Kidney (tissue), 14 donors: ENCODE measurements around the gene PRDM16. TPM values are rescaled to one million over a fixed set of nuclear protein-coding genes. Genes with fewer than 3 reads are reported as not detected.

ENCODE experiments used
- DNase-seq, 5 donors: peaks; one replicate each; pipeline ENCODE4 v3.0.0-alpha.2; 2013 to 2020
- FAIRE-seq: peaks from 2 replicates; lab custom pipeline; 2012; peaks lifted over from hg19 to GRCh38; lab: Jason Lieb, UNC
- H3K27ac ChIP-seq, 2 donors: one replicate each; pipeline ENCODE4 v1.7.0; 2013; ENCODE audit warnings: low read depth in 2 of 2, low read length in 2 of 2, inconsistent platforms in 1 of 2
- H3K27me3 ChIP-seq: one replicate; pipeline ENCODE4 v1.7.1; 2013; ENCODE audit warnings: low read length, inconsistent platforms; ENCODE audit not compliant: control insufficient read depth, insufficient read depth
- H3K36me3 ChIP-seq, 3 donors: one replicate each; pipeline versions ENCODE4 v1.7.0 to v1.7.1; 2013; ENCODE audit warnings: low read length in 3 of 3, control low read depth in 1 of 3, inconsistent platforms in 1 of 3; ENCODE audit not compliant: insufficient read depth in 3 of 3, control insufficient read depth in 2 of 3
- H3K4me1 ChIP-seq, 3 donors: one replicate each; pipeline versions ENCODE4 v1.7.0 to v1.7.1; 2013; ENCODE audit warnings: low read length in 3 of 3, inconsistent platforms in 1 of 3, low read depth in 1 of 3; ENCODE audit not compliant: control insufficient read depth in 2 of 3, insufficient read depth in 2 of 3
- H3K4me3 ChIP-seq, 3 donors: one replicate each; pipeline versions ENCODE4 v1.7.0 to v1.8.1; 2013; ENCODE audit warnings: low read length in 3 of 3, control low read depth in 1 of 3, inconsistent platforms in 1 of 3
- H3K9ac ChIP-seq, 3 donors: one replicate each; pipeline versions ENCODE4 v1.7.0 to v1.7.1; 2013; ENCODE audit warnings: low read length in 3 of 3, control low read depth in 1 of 3, inconsistent platforms in 1 of 3
- H3K9me3 ChIP-seq, 3 donors: one replicate each; pipeline versions ENCODE4 v1.7.0 to v1.7.1; 2013; ENCODE audit warnings: low read length in 3 of 3, control low read depth in 1 of 3, inconsistent platforms in 1 of 3; ENCODE audit not compliant: control insufficient read depth in 2 of 3, insufficient read depth in 1 of 3
- CTCF ChIP-seq: IDR thresholded peaks from 3 replicates; pipeline ENCODE4 v1.5.1; 2012; ENCODE audit warnings: mild to moderate bottlenecking, moderate library complexity, borderline replicate concordance; ENCODE audit not compliant: insufficient read depth; ENCODE audit errors: extremely low read depth
- intact Hi-C: fragments of 100-400 bp; cut with DNase I; formaldehyde crosslinking; loops from one replicate; pipeline ENCODE4 v1.11.1; 2022
- polyA plus RNA-seq: library from polyadenylated mRNA; stranded (reverse); fragments of 350-450 nt; fragmentation: Illumina TruSeq; extraction: RNeasy Lipid Tissue Mini Kit (QIAGEN cat#74804); gene quantifications from one replicate; pipeline ENCODE4 v1.2.3, GENCODE V29; 2014; ENCODE audit warnings: low read depth, low replicate concordance; ENCODE audit not compliant: insufficient read depth
- total RNA-seq: library from RNA; stranded (reverse); fragmentation: NEBNext Ultra II Directional; extraction: Animal tissue kit (Norgen Biotek cat#: 25700); gene quantifications from one replicate; pipeline ENCODE4 v1.2.1, GENCODE V29; 2021
- donor health status: control.
- donor health status: control.
- donor health status: control.
- donor health status: control.
- donor health status: control.
- donor health status: DM: yes; HTN: yes; CAD: no.
- donor health status: Normal renal cell carcinoma (clear cell type).

PRDM16 gene
- total and polyA plus RNA-seq, 2 donors from 2014 or later, result 3.0 to 21.9 TPM

GRCh38 chr1:3219005-3219790 is 150.2 kb downstream of the PRDM16 start:
- DNase-seq (peak; percentile 60 to 86 (median 75)), FAIRE-seq (no peak)
- no peak overlapping the region for H3K4me3 ChIP-seq
- H3K27me3 ChIP-seq, result peaks cover 5% of the 10 kb centered on the region
- H3K9ac ChIP-seq, result peak overlapping the region in 1 of 3 donors; percentile 61
- intact Hi-C loops, result no loop called here
- TF ChIP-seq CTCF, result no peak
- no peaks in the 10 kb centered on the region for H3K9me3 ChIP-seq
- no peaks in the 10 kb centered on the region for H3K36me3 ChIP-seq
- peaks cover 0 to 50% (median 28%) of the 10 kb centered on the region in 3 donors for H3K4me1 ChIP-seq
- H3K27ac ChIP-seq, result peak overlapping the region; percentile 72 to 86

- no peak for TF ChIP-seq CTCF
- no peaks in the 10 kb centered on the region for H3K36me3 ChIP-seq
- H3K4me1 ChIP-seq, result peaks cover 0 to 48% (median 27%) of the 10 kb centered on the region in 3 donors
- H3K9ac ChIP-seq, result peak overlapping the region in 1 of 3 donors; percentile 61
- peak overlapping the region; percentile 69 to 72 for H3K27ac ChIP-seq
- FAIRE-seq, result no peak
- H3K27me3 ChIP-seq, result peaks cover 7% of the 10 kb centered on the region
- no peak overlapping the region for H3K4me3 ChIP-seq
- no peak for DNase-seq
- intact Hi-C loops, result no loop called here
- H3K9me3 ChIP-seq, result no peaks in the 10 kb centered on the region
Measured at GRCh38 chr1:3219791-3220467, 150.9 kb downstream of the PRDM16 start.

- DNase-seq (peak in 1 of 5 donors; percentile 61), FAIRE-seq (no peak)
- no peaks in the 10 kb centered on the region for H3K9me3 ChIP-seq
- no peak overlapping the region for H3K4me3 ChIP-seq
- H3K27me3 ChIP-seq, result peaks cover 13% of the 10 kb centered on the region
- peaks cover 0 to 43% (median 21%) of the 10 kb centered on the region in 3 donors for H3K4me1 ChIP-seq
- H3K36me3 ChIP-seq, result no peaks in the 10 kb centered on the region
- TF ChIP-seq CTCF, result no peak
- intact Hi-C loops, result no loop called here
- peak overlapping the region; percentile 69 to 81 for H3K27ac ChIP-seq
- peak overlapping the region in 1 of 3 donors; percentile 18 for H3K9ac ChIP-seq
Measured at GRCh38 chr1:3221112-3222041, 152.4 kb downstream of the PRDM16 start.
